GM19467 (cell line): ENCODE measurements around the gene KERA.

Experiments used
- ATAC-seq: cut with Tn5 transposase; IDR thresholded peaks from one replicate; pipeline ENCODE4 v1.9.1; 2021; ENCODE audit warnings: mild to moderate bottlenecking, moderate library complexity; ENCODE audit not compliant: unreplicated experiment

The KERA gene

DNA sequence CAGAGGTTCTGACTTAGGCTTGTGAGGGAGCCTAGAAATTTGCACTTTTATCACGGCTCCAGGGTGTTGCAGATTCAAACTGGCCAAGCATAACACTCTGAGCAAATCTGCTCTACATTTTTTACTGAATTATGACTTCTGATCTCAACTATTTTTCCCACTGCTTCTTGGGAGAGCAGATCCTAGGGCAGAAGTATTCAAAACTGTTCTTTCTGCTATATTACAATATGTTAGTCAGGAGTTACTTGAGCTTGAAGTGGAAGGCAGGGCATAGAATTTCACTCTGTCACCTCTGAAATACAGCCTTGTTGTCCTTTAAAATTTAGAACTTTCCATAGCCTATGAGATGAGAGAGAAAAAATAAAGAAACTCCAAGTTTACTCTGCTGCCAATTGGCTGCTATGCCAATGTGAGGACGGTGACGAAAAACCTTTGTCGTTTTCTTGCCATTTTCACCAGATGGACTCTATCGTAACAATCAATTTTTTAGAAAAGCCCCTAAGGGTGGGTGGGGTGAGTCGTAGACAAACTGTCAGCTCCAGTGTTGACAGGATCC is 16.4 kb upstream of the KERA start:
- no peak for ATAC-seq

GRCh38 chr12:91073426-91073825 is 15.6 kb upstream of the KERA start:
- no peak for ATAC-seq

GRCh38 chr12:91072931-91073330 is 15.1 kb upstream of the KERA start:
- no peak for ATAC-seq

GRCh38 chr12:91070936-91071335 is 13.1 kb upstream of the KERA start:
- ATAC-seq: no peak

- no peak for ATAC-seq
Observed at GRCh38 chr12:91065396-91065795, 7.6 kb upstream of the KERA start.

GRCh38 chr12:91064640-91065039 is 6.8 kb upstream of the KERA start:
- ATAC-seq: no peak

DNA sequence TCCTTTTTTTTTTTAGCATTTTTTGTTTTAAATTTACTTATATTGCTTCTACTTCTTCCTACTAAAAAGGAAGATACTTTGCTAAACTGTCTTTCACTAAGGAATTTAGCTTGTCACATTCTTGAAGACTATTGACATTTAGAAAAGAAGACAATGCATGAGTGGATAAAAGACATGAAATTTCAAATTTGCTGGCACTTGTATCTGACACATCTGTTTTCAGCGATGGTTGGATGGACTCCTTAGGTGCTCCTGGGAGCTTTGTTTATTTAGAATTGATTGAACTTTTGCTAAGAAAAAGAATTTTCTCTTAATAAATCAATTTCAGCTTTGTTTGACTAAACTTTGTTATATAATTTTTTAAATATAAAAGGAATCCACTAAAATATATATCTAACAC is 3.3 kb upstream of the KERA start:
- no peak for ATAC-seq

- ATAC-seq: no peak
Observed at GRCh38 chr12:91059211-91059610, 1.4 kb upstream of the KERA start.

DNA sequence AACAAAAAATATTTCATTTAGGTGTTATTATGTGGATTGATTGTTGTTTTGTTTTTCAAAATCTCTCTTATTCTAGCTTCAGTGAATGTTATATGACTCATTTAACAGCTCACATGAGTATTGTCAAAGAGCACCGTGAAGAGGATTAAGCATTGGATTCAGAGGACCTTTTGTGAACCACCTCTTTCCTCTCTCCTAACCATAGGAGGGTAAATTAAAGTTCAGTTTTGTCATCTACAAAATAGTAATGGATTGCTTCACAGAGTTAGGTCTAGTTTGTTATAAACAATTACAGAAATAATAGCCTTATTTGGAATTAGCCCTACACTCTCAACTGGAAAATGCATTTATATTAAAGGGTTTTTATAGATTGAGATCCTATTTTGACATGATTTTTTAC is 962 bp upstream of the KERA start:
- no peak for ATAC-seq

- ATAC-seq: no peak
Observed at GRCh38 chr12:91056488-91056887, 1.3 kb downstream of the KERA start.

DNA sequence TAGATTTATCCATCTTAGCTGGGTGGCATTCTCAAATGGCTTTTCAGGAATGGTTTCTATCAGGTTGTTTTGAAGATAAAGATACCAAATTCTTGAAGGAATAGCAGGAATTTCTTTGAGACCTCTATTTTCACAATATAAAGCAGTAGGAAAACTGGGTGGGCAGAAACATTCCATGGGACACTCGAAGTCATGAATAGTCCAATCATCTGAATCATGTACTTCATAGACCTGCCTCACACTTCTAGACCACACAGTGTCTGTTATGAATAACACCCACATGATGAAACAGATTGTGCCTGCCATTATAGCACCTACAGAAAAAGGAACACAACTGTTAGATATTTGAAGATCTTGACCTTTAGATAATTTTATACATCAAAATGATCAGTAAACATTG is 1.8 kb downstream of the KERA start:
- ATAC-seq: no peak

GRCh38 chr12:91053951-91054715 is 3.7 kb downstream of the KERA start:
- no peak for ATAC-seq

- no peak for ATAC-seq
Observed at GRCh38 chr12:91052026-91052425, 5.8 kb downstream of the KERA start.

GRCh38 chr12:91044586-91044985 is 13.2 kb downstream of the KERA start:
- ATAC-seq: no peak

- no peak for ATAC-seq
Observed at GRCh38 chr12:91043408-91043807, 14.4 kb downstream of the KERA start.

- no peak for ATAC-seq
Observed at GRCh38 chr12:91040096-91040755, 17.6 kb downstream of the KERA start.

GRCh38 chr12:91037276-91037675 is 20.5 kb downstream of the KERA start:
- no peak for ATAC-seq

DNA sequence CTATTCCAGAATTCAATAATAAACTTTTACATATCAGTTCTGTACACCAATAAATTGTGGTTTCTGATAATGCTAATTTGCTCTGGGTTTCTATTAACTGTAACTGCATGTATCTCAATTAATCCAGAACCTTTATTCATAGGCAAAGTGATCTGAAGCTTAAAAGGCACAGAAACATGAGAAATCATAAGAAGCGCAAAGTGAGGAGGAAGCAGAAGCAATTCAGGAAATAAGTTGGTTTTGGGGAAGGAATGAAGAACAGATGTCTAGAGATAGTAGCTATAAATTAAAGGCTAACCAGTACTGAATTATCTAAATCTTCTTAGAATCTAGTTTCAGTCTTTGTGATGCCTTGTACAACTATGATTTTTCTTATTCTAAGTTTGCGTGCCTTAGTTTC is 24.6 kb downstream of the KERA start:
- ATAC-seq: no peak

- ATAC-seq: no peak
Observed at GRCh38 chr12:91023326-91024004, 34.4 kb downstream of the KERA start.

GRCh38 chr12:91021076-91021475 is 36.7 kb downstream of the KERA start:
- no peak for ATAC-seq

GRCh38 chr12:91019455-91019854 is 38.4 kb downstream of the KERA start:
- no peak for ATAC-seq
